22Rv1 (cell line): ENCODE data around the gene PRR14.

Experiments
- CTCF ChIP-seq: fragments of 450-650 bp; IDR thresholded peaks from 2 replicates; pipeline ENCODE4 v1.5.1; 2017; ENCODE audit warnings: mild to moderate bottlenecking
- ZFX ChIP-seq: fragments of 450-650 bp; IDR thresholded peaks from 2 replicates; pipeline ENCODE4 v1.6.1; 2017; ENCODE audit warnings: antibody characterized with exemption, borderline replicate concordance

- peak; percentile 94 for TF ChIP-seq CTCF
- TF ChIP-seq ZFX, result no peak
Measured at GRCh38 chr16:30657866-30658730, 7.3 kb downstream of the PRR14 start, which contains the start of gene FBRS.
